GM10248 (cell line): Measurements from ENCODE around the gene NCEH1.
"Not testable (repeated sequence)": the region's sequence is repeated elsewhere in the genome, so short reads cannot be mapped to it uniquely, and the experiment has no call there.

Source experiments
- CTCF ChIA-PET: fragments of 300-600 bp; sonication (Branson Sonifier 250); formaldehyde crosslinking; extraction: SDS; loops from one replicate; lab custom pipeline; 2021; ENCODE audit warnings: antibody characterized with exemption; lab: Yijun Ruan, JAX
- POLR2A ChIA-PET: fragments of 350-650 bp; sonication (Branson Sonifier 250); formaldehyde crosslinking; extraction: SDS; loops from one replicate; lab custom pipeline; 2020; ENCODE audit warnings: antibody characterized with exemption; lab: Yijun Ruan, JAX
- DNase-seq: peaks from one replicate; pipeline ENCODE4 v3.0.0; 2012; ENCODE audit errors: extremely low spot score
- TF ChIP-seq, protein P1 (sequence below): IDR thresholded peaks from 2 replicates; pipeline ENCODE4 v1.5.1; 2012; ENCODE audit warnings: mild to moderate bottlenecking, low read depth; ENCODE audit errors: extremely low read depth, missing control alignments, control extremely low read depth

Gene NCEH1

DNA sequence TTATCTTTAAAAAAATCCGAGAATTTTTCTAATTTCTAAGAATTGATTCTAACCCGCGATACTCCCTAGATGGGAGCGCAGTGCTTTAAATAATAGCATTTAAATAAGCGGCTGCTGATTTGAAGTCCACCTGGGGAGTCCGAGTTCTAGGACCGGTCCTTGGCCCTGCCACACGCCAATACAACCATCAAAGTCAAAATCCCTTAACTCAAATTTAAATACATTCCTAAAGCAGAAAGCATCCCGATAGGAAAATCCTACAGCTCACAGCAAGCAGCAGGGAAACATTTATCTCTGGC lies 39.2 kb upstream of the NCEH1 start:
- TF ChIP-seq, protein P1, sequence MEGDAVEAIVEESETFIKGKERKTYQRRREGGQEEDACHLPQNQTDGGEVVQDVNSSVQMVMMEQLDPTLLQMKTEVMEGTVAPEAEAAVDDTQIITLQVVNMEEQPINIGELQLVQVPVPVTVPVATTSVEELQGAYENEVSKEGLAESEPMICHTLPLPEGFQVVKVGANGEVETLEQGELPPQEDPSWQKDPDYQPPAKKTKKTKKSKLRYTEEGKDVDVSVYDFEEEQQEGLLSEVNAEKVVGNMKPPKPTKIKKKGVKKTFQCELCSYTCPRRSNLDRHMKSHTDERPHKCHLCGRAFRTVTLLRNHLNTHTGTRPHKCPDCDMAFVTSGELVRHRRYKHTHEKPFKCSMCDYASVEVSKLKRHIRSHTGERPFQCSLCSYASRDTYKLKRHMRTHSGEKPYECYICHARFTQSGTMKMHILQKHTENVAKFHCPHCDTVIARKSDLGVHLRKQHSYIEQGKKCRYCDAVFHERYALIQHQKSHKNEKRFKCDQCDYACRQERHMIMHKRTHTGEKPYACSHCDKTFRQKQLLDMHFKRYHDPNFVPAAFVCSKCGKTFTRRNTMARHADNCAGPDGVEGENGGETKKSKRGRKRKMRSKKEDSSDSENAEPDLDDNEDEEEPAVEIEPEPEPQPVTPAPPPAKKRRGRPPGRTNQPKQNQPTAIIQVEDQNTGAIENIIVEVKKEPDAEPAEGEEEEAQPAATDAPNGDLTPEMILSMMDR, result no peak
- ChIA-PET CTCF (interaction anchor here (0.7 to 2.4 kb wide), 15 partner anchors 9 to 77 kb away, joined by 3 to 9 read pairs (median 4); partner anchors contain the start of gene NCEH1), POLR2A (interaction anchor here (0.6 to 0.7 kb wide), 2 partner anchors 42 to 45 kb away, joined by 3 to 5 read pairs; no protein-coding TSS in a partner anchor)
- no peak for DNase-seq

DNA sequence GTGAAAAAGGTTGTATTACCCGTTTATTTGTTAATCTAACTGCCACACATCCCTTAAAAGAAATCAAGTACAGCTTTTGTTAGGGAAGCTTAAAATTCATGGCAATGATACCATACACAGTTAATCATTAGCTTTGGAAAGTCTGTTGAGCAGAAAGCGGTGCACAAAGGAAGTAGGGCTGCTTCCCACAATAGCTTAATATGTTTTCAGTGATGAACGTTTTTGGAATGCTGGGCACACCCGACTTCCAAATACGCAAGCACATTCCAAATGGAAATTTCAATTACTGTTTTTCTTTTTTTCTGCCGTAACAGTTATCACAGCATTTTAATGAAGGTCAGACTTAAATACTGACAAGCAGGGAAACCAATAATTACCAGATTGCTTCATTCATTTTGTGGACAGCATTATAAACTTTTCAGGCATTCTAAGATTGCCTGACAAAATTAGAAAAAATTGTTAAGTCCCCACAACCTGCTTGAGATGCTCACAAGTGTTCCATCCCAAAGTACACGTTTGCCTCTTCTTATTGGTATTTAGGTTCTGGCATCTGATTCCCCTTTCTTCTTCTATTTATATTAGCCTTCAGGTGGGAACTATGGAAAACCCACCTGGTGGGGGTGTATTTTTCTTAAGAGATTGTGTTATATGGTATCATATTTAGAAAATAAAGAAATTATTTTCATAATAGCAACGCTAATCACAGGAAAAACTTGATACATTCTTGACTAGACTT lies 38.5 kb upstream of the NCEH1 start:
- no peak for DNase-seq
- TF ChIP-seq, protein P1, result no peak
- CTCF ChIA-PET, result interaction anchor here (1.0 to 2.4 kb wide), 10 partner anchors 9 to 77 kb away, joined by 3 to 9 read pairs (median 6); no protein-coding TSS in a partner anchor
- POLR2A ChIA-PET, result interaction anchor here (0.7 kb wide), 1 partner anchor 46 kb away, joined by 5 read pairs; no protein-coding TSS in a partner anchor

DNA sequence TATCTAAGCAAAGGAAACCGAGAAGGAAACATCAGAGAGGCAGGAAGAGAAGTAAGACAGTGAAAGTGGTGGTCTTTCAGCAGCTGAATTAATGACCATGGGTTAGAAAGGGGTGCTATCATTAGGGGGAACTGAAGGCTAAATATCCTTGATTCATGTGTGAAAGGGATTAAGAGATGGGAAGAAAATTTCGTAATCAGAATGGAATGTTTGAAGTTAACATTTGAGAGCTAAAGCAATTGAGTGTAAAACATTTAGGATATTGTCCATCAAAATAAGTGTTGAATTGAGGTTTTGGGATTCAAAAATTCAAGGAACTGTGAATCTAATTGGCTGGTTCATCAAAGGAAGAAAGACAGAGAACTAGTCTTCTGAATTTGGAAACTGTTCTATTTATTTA lies 35.6 kb upstream of the NCEH1 start:
- ChIA-PET CTCF (interaction anchor here (1.8 kb wide), 1 partner anchor 20 kb away, joined by 4 read pairs; no protein-coding TSS in a partner anchor), POLR2A (no interaction called here)
- DNase-seq, result no peak
- TF ChIP-seq, protein P1, result no peak

DNA sequence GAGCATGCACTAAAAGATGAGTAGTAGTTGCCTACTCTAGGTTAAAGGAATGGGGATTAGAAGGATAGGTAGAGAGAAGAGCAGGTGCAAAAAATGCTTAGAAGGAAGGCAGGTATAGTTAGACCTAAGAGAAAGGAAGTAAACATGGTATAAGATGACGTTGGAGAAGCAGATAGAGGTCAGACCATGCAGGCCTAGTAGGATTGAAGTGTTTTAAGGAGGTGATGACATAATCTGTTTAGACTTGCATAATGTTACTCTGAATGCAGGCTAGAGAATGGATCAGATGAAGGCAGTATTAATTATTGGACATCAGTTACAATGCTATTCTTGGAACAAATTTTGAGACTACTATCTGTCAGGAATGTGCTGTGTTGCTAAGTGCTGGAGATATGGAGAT lies 28.6 kb upstream of the NCEH1 start:
- POLR2A ChIA-PET, result no interaction called here
- CTCF ChIA-PET, result interaction anchor here (1.2 kb wide), 1 partner anchor 67 kb away, joined by 4 read pairs; no protein-coding TSS in a partner anchor
- TF ChIP-seq, protein P1, result no peak
- no peak for DNase-seq

DNA sequence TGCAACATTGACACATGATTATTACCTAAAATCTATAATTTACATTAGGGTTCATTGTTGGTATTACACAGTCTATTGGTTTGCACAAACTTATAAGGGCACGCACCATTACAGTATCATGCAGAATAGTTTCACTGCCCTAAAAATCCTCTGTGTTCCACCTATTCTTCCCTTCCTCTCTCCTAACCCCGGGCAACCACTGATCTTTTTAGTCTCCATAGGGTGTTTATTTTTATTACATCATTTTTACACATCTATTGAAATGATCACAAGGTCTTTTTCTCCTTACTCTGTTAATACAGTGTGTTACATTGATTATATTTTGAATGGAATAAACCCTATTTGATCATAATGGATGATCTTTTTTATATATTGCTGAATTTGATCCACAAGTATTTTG lies 24.1 kb upstream of the NCEH1 start:
- POLR2A ChIA-PET, result no interaction called here
- CTCF ChIA-PET, result no interaction called here
- TF ChIP-seq, protein P1, result no peak
- DNase-seq, result no peak

DNA sequence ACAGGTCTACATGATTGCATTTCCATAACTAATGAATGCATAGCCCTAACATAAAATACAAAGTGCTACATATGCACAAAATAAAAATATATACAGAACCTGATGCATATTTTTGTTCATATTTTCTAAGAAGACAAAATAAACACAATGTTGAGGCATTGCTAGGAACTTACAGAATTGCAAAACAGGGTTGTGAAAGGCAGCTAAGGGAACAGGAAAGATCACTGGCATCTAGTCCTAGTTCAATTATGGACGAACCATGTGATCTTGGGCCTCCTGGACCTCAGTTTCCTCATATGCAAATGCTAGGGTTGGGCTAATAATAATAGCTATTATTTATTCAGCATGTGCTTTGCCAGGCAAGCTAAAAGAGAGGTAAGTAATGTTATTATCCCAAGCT lies 15.5 kb upstream of the NCEH1 start:
- ChIA-PET CTCF (interaction anchor here (1.0 to 1.4 kb wide), 2 partner anchors 16 to 21 kb away, joined by 4 to 7 read pairs; partner anchors contain the start of gene NCEH1), POLR2A (no interaction called here)
- TF ChIP-seq, protein P1, result no peak
- DNase-seq, result no peak

DNA sequence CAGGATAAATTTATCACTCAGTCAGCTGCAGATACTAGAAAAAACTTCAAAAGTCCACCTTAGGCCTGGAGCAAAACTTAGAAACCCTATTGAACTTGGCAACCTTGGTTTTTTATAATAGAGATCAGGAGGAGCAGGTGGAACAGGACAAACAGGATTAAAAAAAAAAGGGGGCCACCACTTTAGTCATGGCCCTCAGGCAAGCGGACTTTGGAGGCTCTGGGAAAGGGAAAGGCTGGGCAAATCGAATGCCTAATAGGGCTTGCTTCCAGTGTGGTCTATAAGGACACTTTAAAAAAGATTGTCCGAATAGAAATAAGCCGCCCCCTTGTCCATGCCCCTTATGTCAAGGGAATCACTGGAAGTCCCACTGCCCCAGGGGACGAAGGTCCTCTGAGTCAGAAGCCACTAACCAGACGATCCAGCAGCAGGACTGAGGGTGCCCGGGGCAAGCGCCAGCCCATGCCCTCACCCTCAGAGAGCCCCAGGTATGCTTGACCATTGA lies 11.7 kb upstream of the NCEH1 start:
- POLR2A ChIA-PET, result not testable (repeated sequence)

More for the DNA sequence above, 11.7 kb upstream of the NCEH1 start:
- DNase-seq, CTCF ChIA-PET: not testable (repeated sequence)
